Tibial nerve (tissue), 4 donors: ENCODE data around the gene ACTN1. TPM values are rescaled to one million over a fixed set of nuclear protein-coding genes. Genes with fewer than 3 reads are reported as not detected.

Experiments used
- DNase-seq, 2 donors: peaks; one replicate each; pipeline ENCODE4 v3.0.0-alpha.2; 2019; ENCODE audit warnings: low spot score in 2 of 2
- H3K27ac ChIP-seq, 4 donors: fragments of 200-600 bp; sonication (generic) in 3 of 4; one replicate each; pipeline ENCODE4 v1.5.1; 2017 to 2019; ENCODE audit warnings: mild to moderate bottlenecking in 1 of 4
- H3K27me3 ChIP-seq, 2 donors: fragments of 200-600 bp; sonication (generic) in 1 of 2; one replicate each; pipeline versions ENCODE4 v1.5.1 to v1.6.0; 2017 to 2019
- H3K36me3 ChIP-seq, 3 donors: fragments of 200-600 bp; sonication (generic); one replicate each; pipeline ENCODE4 v1.5.1; 2018 to 2019
- H3K4me1 ChIP-seq, 4 donors: fragments of 200-600 bp; sonication (generic) in 3 of 4; one replicate each; pipeline ENCODE4 v1.5.1; 2017 to 2019
- H3K4me3 ChIP-seq, 4 donors: fragments of 200-600 bp; sonication (generic) in 3 of 4; one replicate each; pipeline ENCODE4 v1.5.1; 2017 to 2019; ENCODE audit warnings: mild to moderate bottlenecking in 1 of 4, moderate library complexity in 1 of 4
- H3K9me3 ChIP-seq, 4 donors: fragments of 200-600 bp; sonication (generic) in 3 of 4; one replicate each; pipeline ENCODE4 v1.5.1; 2017 to 2019
- EP300 ChIP-seq, 2 donors: sonication (generic); formaldehyde crosslinking; IDR thresholded peaks; one replicate each; pipeline ENCODE4 v1.6.1; 2017; ENCODE audit warnings: antibody characterized with exemption in 2 of 2, mild to moderate bottlenecking in 1 of 2
- POLR2A ChIP-seq, 2 donors: fragments of 450-650 bp; IDR thresholded peaks; one replicate each; pipeline ENCODE4 v1.6.1; 2017; ENCODE audit warnings: antibody characterized with exemption in 2 of 2, mild to moderate bottlenecking in 2 of 2, moderate library complexity in 2 of 2
- WGBS, 2 donors: methylation state at CpG; one replicate each; pipeline ENCODE4 v1.1.5; 2018; 5-methylcytosine and 5-hydroxymethylcytosine counted together
- total RNA-seq, 4 donors: library from RNA; depleted of rRNA; stranded (reverse); fragments of >200 nt; gene quantifications; one replicate each; pipeline ENCODE4 v1.1.0, GENCODE V29; 2016
- TF ChIP-seq, protein P1 (sequence below), 5 experiments: fragments of 200-600 bp in 3 of 5; fragments of 450-650 bp in 2 of 5; sonication (generic) in 3 of 5; IDR thresholded peaks; one replicate each; pipeline ENCODE4 v1.5.1; 2016 to 2019; ENCODE audit warnings: antibody characterized with exemption in 5 of 5, mild to moderate bottlenecking in 3 of 5, moderate library complexity in 2 of 5

The ACTN1 gene
- total RNA-seq, 4 donors from 2014 or later, result 130 to 273 (median 152) TPM

DNA sequence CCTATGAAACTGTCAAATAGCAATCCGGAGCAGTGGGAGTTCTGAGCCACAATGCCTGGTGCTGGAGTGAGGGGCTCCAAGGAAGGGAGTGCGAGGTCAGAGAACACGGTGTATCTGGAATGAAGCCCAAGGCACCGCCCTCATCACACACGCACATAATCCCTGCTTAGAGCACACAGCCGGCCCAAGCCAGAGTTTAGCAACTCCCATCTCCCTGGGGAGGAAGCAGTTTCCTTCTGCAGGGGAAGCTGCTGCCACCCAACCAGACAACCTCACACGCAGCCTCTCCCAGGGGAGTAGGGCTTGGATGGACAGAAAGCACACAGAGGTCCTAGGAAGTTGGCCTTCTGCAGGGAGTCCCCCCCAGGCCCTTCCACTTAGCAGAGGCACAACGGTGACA, 31.3 kb downstream of the ACTN1 start:
- Histone ChIP-seq H3K9me3 (no peaks in the 10 kb centered on the region), H3K36me3 (no peaks in the 10 kb centered on the region), H3K27ac (peak overlapping the region in 3 of 4 donors; percentile 66 to 81 (median 77)), H3K4me1 (peaks cover 0 to 86% (median 47%) of the 10 kb centered on the region in 4 donors), H3K27me3 (no peaks in the 10 kb centered on the region), H3K4me3 (no peak overlapping the region)
- WGBS, 2 donors, result 22 to 40% methylated on average over 7 to 8 of the region's 8 CpGs
- TF ChIP-seq EP300 (IDR thresholded peaks at IDR 0.05) (peak in 1 of 2 donors; percentile 84), POLR2A (IDR thresholded peaks at IDR 0.05) (no peak)
- TF ChIP-seq, protein P1, sequence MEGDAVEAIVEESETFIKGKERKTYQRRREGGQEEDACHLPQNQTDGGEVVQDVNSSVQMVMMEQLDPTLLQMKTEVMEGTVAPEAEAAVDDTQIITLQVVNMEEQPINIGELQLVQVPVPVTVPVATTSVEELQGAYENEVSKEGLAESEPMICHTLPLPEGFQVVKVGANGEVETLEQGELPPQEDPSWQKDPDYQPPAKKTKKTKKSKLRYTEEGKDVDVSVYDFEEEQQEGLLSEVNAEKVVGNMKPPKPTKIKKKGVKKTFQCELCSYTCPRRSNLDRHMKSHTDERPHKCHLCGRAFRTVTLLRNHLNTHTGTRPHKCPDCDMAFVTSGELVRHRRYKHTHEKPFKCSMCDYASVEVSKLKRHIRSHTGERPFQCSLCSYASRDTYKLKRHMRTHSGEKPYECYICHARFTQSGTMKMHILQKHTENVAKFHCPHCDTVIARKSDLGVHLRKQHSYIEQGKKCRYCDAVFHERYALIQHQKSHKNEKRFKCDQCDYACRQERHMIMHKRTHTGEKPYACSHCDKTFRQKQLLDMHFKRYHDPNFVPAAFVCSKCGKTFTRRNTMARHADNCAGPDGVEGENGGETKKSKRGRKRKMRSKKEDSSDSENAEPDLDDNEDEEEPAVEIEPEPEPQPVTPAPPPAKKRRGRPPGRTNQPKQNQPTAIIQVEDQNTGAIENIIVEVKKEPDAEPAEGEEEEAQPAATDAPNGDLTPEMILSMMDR (IDR thresholded peaks at IDR 0.05), result no peak
- peak; percentile 51 to 66 for DNase-seq

DNA sequence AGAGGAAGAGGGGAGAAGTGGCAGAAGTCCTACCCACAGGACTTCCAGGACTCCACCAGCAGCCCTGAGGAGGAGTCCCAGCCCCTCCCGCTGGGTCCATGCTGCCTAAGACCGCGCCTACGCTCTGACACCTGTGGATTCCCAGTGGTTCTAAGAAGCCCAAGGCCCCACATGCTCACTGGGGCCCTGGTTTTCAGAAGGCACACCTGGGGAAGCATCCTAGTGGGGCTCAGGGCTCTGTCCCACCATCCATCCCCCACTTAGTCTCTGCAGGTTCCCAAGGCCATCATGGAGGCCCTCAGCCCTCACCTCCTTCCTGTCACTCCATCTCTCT, 32.6 kb downstream of the ACTN1 start:
- Histone ChIP-seq H3K4me3 (no peak overlapping the region), H3K27ac (peak overlapping the region; percentile 30 to 81 (median 61)), H3K9me3 (no peaks in the 10 kb centered on the region), H3K27me3 (no peaks in the 10 kb centered on the region), H3K4me1 (peaks cover 0 to 85% (median 35%) of the 10 kb centered on the region in 4 donors), H3K36me3 (no peaks in the 10 kb centered on the region)
- DNase-seq, result no peak
- TF ChIP-seq, protein P1 (IDR thresholded peaks at IDR 0.05), result no peak
- no peak for TF ChIP-seq EP300 (IDR thresholded peaks at IDR 0.05)
- TF ChIP-seq POLR2A (IDR thresholded peaks at IDR 0.05), result no peak
- WGBS, 2 donors, result 97 to 98% methylated on average over 4 of the region's 4 CpGs

DNA sequence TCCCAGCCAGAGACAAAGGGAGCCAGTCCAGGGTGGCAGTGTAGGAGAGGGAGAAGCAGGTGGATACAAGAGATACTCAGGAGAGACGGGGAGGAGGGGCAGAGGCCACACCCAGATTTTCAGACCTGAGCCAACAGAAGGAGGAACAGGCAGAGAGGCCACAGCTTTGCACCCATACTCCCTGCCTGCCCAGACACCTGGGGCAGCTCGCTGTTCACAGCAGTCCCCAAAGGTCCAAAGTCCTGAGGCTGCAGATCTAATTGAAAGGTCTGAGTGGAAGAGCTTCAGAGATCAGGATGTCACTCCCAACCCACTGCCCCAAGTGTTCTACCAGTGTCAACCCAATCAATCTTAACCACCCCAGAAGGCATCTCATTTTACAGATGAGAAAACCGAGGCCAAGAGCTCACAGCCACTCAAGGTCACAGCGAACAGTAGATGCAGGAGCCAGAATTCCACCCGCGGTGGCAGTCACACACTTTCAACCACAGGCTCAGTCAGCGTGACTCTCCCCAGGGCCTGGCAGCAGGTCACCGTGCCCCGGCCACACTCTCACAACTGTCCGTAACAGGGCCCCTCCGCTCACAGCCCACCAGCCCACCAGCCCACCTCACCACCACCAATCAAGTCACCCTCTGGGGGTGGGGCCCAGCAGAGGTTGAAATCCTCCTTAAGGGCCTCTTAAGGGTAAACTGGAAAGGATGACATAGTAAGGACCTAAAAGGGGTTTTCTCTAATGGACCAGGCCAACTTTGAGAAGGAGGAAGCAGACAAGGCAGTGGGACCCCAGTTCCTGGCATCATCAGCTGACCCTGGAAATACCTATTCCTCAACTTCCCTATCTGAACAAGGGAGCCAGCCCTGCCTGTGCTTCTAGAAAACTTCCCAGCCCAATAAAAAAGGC, 33.3 kb downstream of the ACTN1 start:
- Histone ChIP-seq H3K4me1 (peaks cover 0 to 85% (median 33%) of the 10 kb centered on the region in 4 donors), H3K27me3 (no peaks in the 10 kb centered on the region), H3K27ac (peak overlapping the region; percentile 30 to 81 (median 61)), H3K9me3 (no peaks in the 10 kb centered on the region), H3K4me3 (no peak overlapping the region), H3K36me3 (no peaks in the 10 kb centered on the region)
- WGBS, 2 donors, result 71 to 91% methylated on average over 10 to 11 of the region's 11 CpGs
- TF ChIP-seq POLR2A (IDR thresholded peaks at IDR 0.05), result no peak
- no peak for TF ChIP-seq EP300 (IDR thresholded peaks at IDR 0.05)
- TF ChIP-seq, protein P1 (IDR thresholded peaks at IDR 0.05), result no peak
- DNase-seq, result no peak

DNA sequence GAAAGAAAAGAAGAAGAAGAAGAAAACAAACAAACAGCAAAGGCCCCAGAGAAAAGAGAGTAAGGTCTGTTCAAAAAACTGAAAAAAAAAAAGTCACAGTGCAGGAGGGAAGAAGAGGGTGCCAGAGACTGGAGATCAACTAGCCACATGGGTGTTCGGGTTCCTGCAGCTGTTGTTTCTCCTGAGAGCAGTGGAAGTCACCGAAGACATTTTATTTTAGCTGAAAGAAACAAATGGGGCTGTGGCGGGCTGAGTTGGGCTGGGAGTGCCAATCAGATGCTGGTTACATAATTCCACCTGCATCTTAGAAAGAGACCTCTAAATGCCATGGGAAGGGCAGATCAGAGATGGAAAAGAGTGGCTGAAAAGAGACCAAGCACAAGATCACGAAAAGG, 33.9 kb downstream of the ACTN1 start:
- 49 to 75% methylated on average over 4 of the region's 4 CpGs for WGBS, 2 donors
- H3K4me3 ChIP-seq, result no peak overlapping the region
- TF ChIP-seq EP300 (IDR thresholded peaks at IDR 0.05), result no peak
- TF ChIP-seq, protein P1 (IDR thresholded peaks at IDR 0.05), result no peak
- no peak for TF ChIP-seq POLR2A (IDR thresholded peaks at IDR 0.05)
- no peaks in the 10 kb centered on the region for H3K36me3 ChIP-seq
- H3K27me3 ChIP-seq, result no peaks in the 10 kb centered on the region
- H3K9me3 ChIP-seq, result no peaks in the 10 kb centered on the region
- peak overlapping the region in 3 of 4 donors; percentile 45 to 81 (median 77) for H3K27ac ChIP-seq
- peaks cover 0 to 87% (median 36%) of the 10 kb centered on the region in 4 donors for H3K4me1 ChIP-seq
- DNase-seq, result no peak

DNA sequence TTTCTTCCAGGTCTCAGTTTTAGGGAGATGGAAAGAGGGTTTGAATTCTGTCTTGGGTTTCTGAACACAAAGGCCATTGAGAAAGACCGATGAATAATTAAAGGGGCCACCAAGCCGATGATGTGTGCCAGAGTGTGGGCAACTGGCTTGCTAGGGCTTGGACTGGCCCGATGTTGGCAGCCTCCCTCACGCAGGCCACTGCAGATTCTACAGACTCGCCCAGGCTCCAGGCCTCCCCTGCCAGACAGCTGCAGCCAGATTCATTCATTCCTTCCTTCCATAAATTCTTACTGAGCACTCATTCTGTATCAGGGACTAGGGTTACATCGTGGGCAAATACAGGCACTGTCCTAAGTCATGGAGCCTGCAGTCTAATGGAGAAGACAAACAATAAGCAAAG, 34.9 kb downstream of the ACTN1 start:
- H3K27ac ChIP-seq, result peak overlapping the region in 2 of 4 donors; percentile 50 to 64

More for the DNA sequence above, 34.9 kb downstream of the ACTN1 start:
- TF ChIP-seq, protein P1 (IDR thresholded peaks at IDR 0.05), result no peak
- TF ChIP-seq POLR2A (IDR thresholded peaks at IDR 0.05) (no peak), EP300 (IDR thresholded peaks at IDR 0.05) (no peak)
- DNase-seq, result no peak
- H3K9me3 ChIP-seq, result no peaks in the 10 kb centered on the region
- H3K27me3 ChIP-seq, result no peaks in the 10 kb centered on the region
- 67 to 73% methylated on average over 6 of the region's 6 CpGs for WGBS, 2 donors
- no peak overlapping the region for H3K4me3 ChIP-seq
- peaks cover 0 to 87% (median 37%) of the 10 kb centered on the region in 4 donors for H3K4me1 ChIP-seq
- H3K36me3 ChIP-seq, result no peaks in the 10 kb centered on the region
